HCT116 (cell line): Measurements from ENCODE around the gene ARHGEF3. TPM values are rescaled to one million over a fixed set of nuclear protein-coding genes. Genes with fewer than 3 reads are reported as not detected.

Experiments
- ATAC-seq: fragments of 200-7000 bp; cut with Tn5 transposase; 2 replicates; pipeline ENCODE4 v1.9.1; 2020; ENCODE audit warnings: mild to moderate bottlenecking, moderate library complexity
- BruUV-seq: library from RNA; stranded (reverse); fragments of 400-500 nt; replicated peaks from 2 replicates; lab custom pipeline; 2021; lab: Mats Ljungman, UMichigan
- CTCF ChIA-PET: fragments of 300-600 bp; sonication (Branson Sonifier 250); formaldehyde crosslinking; loops from one replicate; lab custom pipeline; 2021; ENCODE audit warnings: antibody characterized with exemption; lab: Charles Lee
- POLR2A ChIA-PET: fragments of 300-600, 350-600 bp; sonication (Branson Sonifier 250); formaldehyde crosslinking; loops from one replicate; lab custom pipeline; 2021; ENCODE audit warnings: antibody characterized with exemption; lab: Charles Lee
- RAD21 ChIA-PET, 2 experiments: fragments of 300-600 bp; sonication (Branson Sonifier 250); formaldehyde crosslinking; loops; one replicate each; lab custom pipeline; 2023; ENCODE audit warnings: low total read pairs in 2 of 2; ENCODE audit not compliant: uncharacterized antibody in 2 of 2, unreplicated experiment in 2 of 2, low non-redundant PET in 1 of 2; lab: Charles Lee
- DNase-seq: peaks from one replicate; pipeline ENCODE4 v3.0.0-alpha.2; 2010; ENCODE audit warnings: low read depth, low spot score
- H2AFZ ChIP-seq: fragments of 200-600 bp; shearing (Covaris generic), sonication (generic); 2 replicates; pipeline ENCODE4 v1.6.1; 2017; ENCODE audit warnings: low read depth, mixed run types, mixed read lengths, antibody characterized with exemption, low read length; ENCODE audit not compliant: poor library complexity, severe bottlenecking
- H3K27ac ChIP-seq: 2 replicates; pipeline ENCODE4 v1.5.1; 2012; ENCODE audit warnings: low read depth, low read length
- H3K27me3 ChIP-seq: fragments of 200-600 bp; sonication (generic); 2 replicates; pipeline ENCODE4 v1.6.1; 2016; ENCODE audit warnings: mixed run types, low read length, mixed read lengths; ENCODE audit not compliant: insufficient read depth
- H3K36me3 ChIP-seq, 2 experiments: fragments of 200-500 bp in 1 of 2; fragments of 200-600 bp in 1 of 2; sonication (Bioruptor generic) in 1 of 2; sonication (generic) in 1 of 2; 2 replicates each; pipeline versions ENCODE4 v1.5.1 to v1.6.1; 2014 to 2016; ENCODE audit warnings: low read length in 2 of 2, inconsistent platforms in 1 of 2, mixed read lengths in 1 of 2, mixed run types in 1 of 2; ENCODE audit not compliant: insufficient read depth in 2 of 2, control insufficient read depth in 1 of 2
- H3K4me1 ChIP-seq, 2 experiments: fragments of 200-600 bp in 1 of 2; sonication (generic) in 1 of 2; 2 replicates each; pipeline versions ENCODE4 v1.5.1 to v1.6.1; 2012 to 2017; ENCODE audit warnings: low read length in 2 of 2, inconsistent platforms in 1 of 2, mild to moderate bottlenecking in 1 of 2, mixed read lengths in 1 of 2, mixed run types in 1 of 2, moderate library complexity in 1 of 2; ENCODE audit not compliant: insufficient read depth in 2 of 2, control insufficient read depth in 1 of 2
- H3K4me2 ChIP-seq: fragments of 200-600 bp; sonication (generic); 2 replicates; pipeline ENCODE4 v1.6.1; 2017; ENCODE audit warnings: mixed run types, low read length, mixed read lengths
- H3K4me3 ChIP-seq, 2 experiments: fragments of 200-600 bp in 1 of 2; sonication (generic) in 1 of 2; replicated peaks in 1 of 2; 2 replicates each; pipeline ENCODE4 v1.5.1; 2011 to 2016; ENCODE audit warnings: low read length in 2 of 2, control low read depth in 1 of 2, low read depth in 1 of 2, mild to moderate bottlenecking in 1 of 2, mixed read lengths in 1 of 2, mixed run types in 1 of 2
- H3K79me2 ChIP-seq: fragments of 200-600 bp; sonication (generic); 2 replicates; pipeline ENCODE4 v1.6.1; 2017; ENCODE audit warnings: mild to moderate bottlenecking, mixed run types, low read length, moderate library complexity, mixed read lengths; ENCODE audit not compliant: insufficient read depth
- H3K9ac ChIP-seq: fragments of 200-600 bp; sonication (generic); 2 replicates; pipeline ENCODE4 v1.6.1; 2016; ENCODE audit warnings: low read length, mixed read lengths
- H3K9me2 ChIP-seq: fragments of 200-600 bp; sonication (generic), shearing (Covaris generic); 2 replicates; pipeline ENCODE4 v1.6.1; 2017; ENCODE audit warnings: mixed run types, mild to moderate bottlenecking, moderate library complexity; ENCODE audit not compliant: insufficient read depth
- H3K9me3 ChIP-seq, 2 experiments: fragments of 200-500 bp in 1 of 2; fragments of 200-600 bp in 1 of 2; sonication (Bioruptor generic) in 1 of 2; sonication (generic) in 1 of 2; 2 replicates each; pipeline ENCODE4 v1.6.1; 2014 to 2017; ENCODE audit warnings: low read length in 2 of 2, mixed read lengths in 2 of 2, inconsistent platforms in 1 of 2, low read depth in 1 of 2, mild to moderate bottlenecking in 1 of 2, mixed run types in 1 of 2, moderate library complexity in 1 of 2; ENCODE audit not compliant: control insufficient read depth in 1 of 2, insufficient read depth in 1 of 2
- H4K20me1 ChIP-seq: fragments of 200-600 bp; sonication (generic), shearing (Covaris generic); 2 replicates; pipeline ENCODE4 v1.6.1; 2017; ENCODE audit warnings: mixed run types, mild to moderate bottlenecking, moderate library complexity; ENCODE audit not compliant: insufficient read depth
- ATF3 ChIP-seq: IDR thresholded peaks from 2 replicates; pipeline ENCODE4 v1.6.1; 2012
- CBX3 ChIP-seq: IDR thresholded peaks from 2 replicates; pipeline ENCODE4 v1.6.1; 2012; ENCODE audit warnings: low read depth
- CEBPB ChIP-seq: IDR thresholded peaks from 2 replicates; pipeline ENCODE4 v1.6.1; 2012; ENCODE audit warnings: low read depth
- CTCF ChIP-seq, 3 experiments: fragments of 200-600 bp in 1 of 3; sonication (generic) in 1 of 3; IDR thresholded peaks in 2 of 3; conservative IDR thresholded peaks in 1 of 3; 2 replicates each; pipeline ENCODE4 v1.5.1; 2012 to 2017; ENCODE audit warnings: low read depth in 2 of 3, low read length in 2 of 3, antibody characterized with exemption in 1 of 3, borderline replicate concordance in 1 of 3, control low read depth in 1 of 3, mild to moderate bottlenecking in 1 of 3, mixed read lengths in 1 of 3, mixed run types in 1 of 3, moderate library complexity in 1 of 3; ENCODE audit not compliant: insufficient read depth in 1 of 3
- EGR1 ChIP-seq: IDR thresholded peaks from 2 replicates; pipeline ENCODE4 v1.6.1; 2012; ENCODE audit warnings: low read depth
- ELF1 ChIP-seq: IDR thresholded peaks from 2 replicates; pipeline ENCODE4 v1.6.1; 2012; ENCODE audit warnings: low read depth, borderline replicate concordance
- EZH2 ChIP-seq: fragments of 200-600 bp; sonication (generic); IDR thresholded peaks from 2 replicates; pipeline ENCODE4 v1.6.1; 2017; ENCODE audit warnings: antibody characterized with exemption, mixed run types
- EZH2phosphoT487 ChIP-seq: fragments of 200-600 bp; IDR thresholded peaks from 2 replicates; pipeline ENCODE4 v1.6.1; 2018; ENCODE audit warnings: antibody characterized with exemption, borderline replicate concordance
- FOSL1 ChIP-seq: IDR thresholded peaks from 2 replicates; pipeline ENCODE4 v1.6.1; 2012; ENCODE audit warnings: low read depth
- JUND ChIP-seq: IDR thresholded peaks from 2 replicates; pipeline ENCODE4 v1.6.1; 2012
- MAX ChIP-seq: IDR thresholded peaks from 2 replicates; pipeline ENCODE4 v1.6.1; 2012
- POLR2AphosphoS5 ChIP-seq: IDR thresholded peaks from 2 replicates; pipeline ENCODE4 v1.6.1; 2011; ENCODE audit warnings: mild to moderate bottlenecking, low read depth, low read length, moderate library complexity
- RAD21 ChIP-seq: IDR thresholded peaks from 2 replicates; pipeline ENCODE4 v1.6.1; 2012; ENCODE audit warnings: low read depth, mild to moderate bottlenecking
- SP1 ChIP-seq: IDR thresholded peaks from 2 replicates; pipeline ENCODE4 v1.6.1; 2012; ENCODE audit warnings: low read depth
- SRF ChIP-seq: IDR thresholded peaks from 2 replicates; pipeline ENCODE4 v1.6.1; 2012; ENCODE audit warnings: low read depth
- TCF7L2 ChIP-seq: IDR thresholded peaks from 2 replicates; pipeline ENCODE4 v1.7.0; 2011; ENCODE audit warnings: borderline replicate concordance, inconsistent platforms; ENCODE audit not compliant: insufficient read depth, insufficient read length; ENCODE audit errors: extremely low read depth
- YY1 ChIP-seq: IDR thresholded peaks from 2 replicates; pipeline ENCODE4 v1.6.1; 2011; ENCODE audit warnings: low read length, low read depth, moderate library complexity, mild to moderate bottlenecking; ENCODE audit not compliant: insufficient replicate concordance; ENCODE audit errors: extremely low read depth
- ZFX ChIP-seq: fragments of 450-650 bp; IDR thresholded peaks from 2 replicates; pipeline ENCODE4 v1.6.1; 2017
- ZNF274 ChIP-seq: fragments of 200-500 bp; sonication (Bioruptor generic); IDR thresholded peaks from 2 replicates; pipeline ENCODE4 v1.6.1; 2014; ENCODE audit warnings: mild to moderate bottlenecking, low read depth, low read length, inconsistent platforms
- intact Hi-C: fragments of 100-400 bp; cut with micrococcal nuclease; formaldehyde crosslinking; loops from 2 replicates; pipeline ENCODE4 v1.10.0; 2022
- total RNA-seq: library from RNA; stranded (reverse); gene quantifications from one replicate; pipeline ENCODE4 v1.2.1, GENCODE V29; 2021; ENCODE audit not compliant: unreplicated experiment
- TF ChIP-seq, protein P1 (sequence below): IDR thresholded peaks from 2 replicates; pipeline ENCODE4 v1.6.1; 2012; ENCODE audit warnings: low read depth

ARHGEF3 gene
- total RNA-seq, 1 experiment from 2014 or later = 18.1 TPM

DNA sequence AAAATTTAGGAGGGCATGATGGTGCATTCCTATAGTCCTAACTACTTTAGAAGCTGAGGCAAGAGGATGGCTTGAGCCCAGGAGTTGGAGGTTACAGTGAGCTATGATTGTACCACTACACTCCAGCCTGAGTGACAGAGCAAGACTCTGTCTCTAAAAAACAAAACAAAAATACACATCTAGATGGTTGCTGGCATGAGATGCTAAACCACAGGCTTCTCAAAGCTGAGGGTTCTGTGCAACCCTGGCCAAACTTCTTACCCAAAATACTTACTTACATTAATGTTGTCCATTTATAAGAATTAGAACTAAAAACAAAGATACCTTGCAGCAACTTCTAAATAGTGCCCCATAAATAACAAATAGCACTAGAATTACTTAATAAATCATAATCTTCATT, 14.3 kb upstream of the ARHGEF3 start:
- no peaks in the 10 kb centered on the region for H3K27me3 ChIP-seq
- H4K20me1 ChIP-seq = no peaks in the 10 kb centered on the region
- no peaks in the 10 kb centered on the region for H3K9me3 ChIP-seq
- no peak for TF ChIP-seq SRF
- TF ChIP-seq, protein P1, sequence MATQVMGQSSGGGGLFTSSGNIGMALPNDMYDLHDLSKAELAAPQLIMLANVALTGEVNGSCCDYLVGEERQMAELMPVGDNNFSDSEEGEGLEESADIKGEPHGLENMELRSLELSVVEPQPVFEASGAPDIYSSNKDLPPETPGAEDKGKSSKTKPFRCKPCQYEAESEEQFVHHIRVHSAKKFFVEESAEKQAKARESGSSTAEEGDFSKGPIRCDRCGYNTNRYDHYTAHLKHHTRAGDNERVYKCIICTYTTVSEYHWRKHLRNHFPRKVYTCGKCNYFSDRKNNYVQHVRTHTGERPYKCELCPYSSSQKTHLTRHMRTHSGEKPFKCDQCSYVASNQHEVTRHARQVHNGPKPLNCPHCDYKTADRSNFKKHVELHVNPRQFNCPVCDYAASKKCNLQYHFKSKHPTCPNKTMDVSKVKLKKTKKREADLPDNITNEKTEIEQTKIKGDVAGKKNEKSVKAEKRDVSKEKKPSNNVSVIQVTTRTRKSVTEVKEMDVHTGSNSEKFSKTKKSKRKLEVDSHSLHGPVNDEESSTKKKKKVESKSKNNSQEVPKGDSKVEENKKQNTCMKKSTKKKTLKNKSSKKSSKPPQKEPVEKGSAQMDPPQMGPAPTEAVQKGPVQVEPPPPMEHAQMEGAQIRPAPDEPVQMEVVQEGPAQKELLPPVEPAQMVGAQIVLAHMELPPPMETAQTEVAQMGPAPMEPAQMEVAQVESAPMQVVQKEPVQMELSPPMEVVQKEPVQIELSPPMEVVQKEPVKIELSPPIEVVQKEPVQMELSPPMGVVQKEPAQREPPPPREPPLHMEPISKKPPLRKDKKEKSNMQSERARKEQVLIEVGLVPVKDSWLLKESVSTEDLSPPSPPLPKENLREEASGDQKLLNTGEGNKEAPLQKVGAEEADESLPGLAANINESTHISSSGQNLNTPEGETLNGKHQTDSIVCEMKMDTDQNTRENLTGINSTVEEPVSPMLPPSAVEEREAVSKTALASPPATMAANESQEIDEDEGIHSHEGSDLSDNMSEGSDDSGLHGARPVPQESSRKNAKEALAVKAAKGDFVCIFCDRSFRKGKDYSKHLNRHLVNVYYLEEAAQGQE = no peak
- no peak for TF ChIP-seq JUND
- no peak for TF ChIP-seq ATF3
- no peak for TF ChIP-seq ELF1
- no peak for TF ChIP-seq CBX3
- TF ChIP-seq CTCF (IDR thresholded peaks at IDR 0.05 in 2 of 3, conservative IDR thresholded peaks at IDR 0.05 in 1 of 3; ENCODE audit: borderline replicate concordance in 1 of 3, insufficient read depth in 1 of 3, low read depth in 2 of 3, low read length in 2 of 3) = no peak
- TF ChIP-seq EZH2phosphoT487 = no peak
- no peak for TF ChIP-seq EGR1
- no peak for TF ChIP-seq ZNF274
- no peak for TF ChIP-seq YY1
- TF ChIP-seq MAX = no peak
- TF ChIP-seq EZH2 = no peak
- no peak for TF ChIP-seq FOSL1
- no peak for TF ChIP-seq TCF7L2
- TF ChIP-seq RAD21 = no peak
- no peak for TF ChIP-seq CEBPB
- no peak for TF ChIP-seq SP1
- no peak for TF ChIP-seq ZFX
- TF ChIP-seq POLR2AphosphoS5 = no peak
- no peak overlapping the region for H2AFZ ChIP-seq
- no peaks in the 10 kb centered on the region for H3K36me3 ChIP-seq
- H3K9ac ChIP-seq = no peak overlapping the region
- DNase-seq (no peak), ATAC-seq (no peak)
- H3K79me2 ChIP-seq = no peaks in the 10 kb centered on the region
- no TSS peak for BruUV-seq
- POLR2A ChIA-PET = no interaction called here
- H3K4me2 ChIP-seq = no peak overlapping the region
- RAD21 ChIA-PET = no interaction called here
- intact Hi-C loops = no loop called here
- no peaks in the 10 kb centered on the region for H3K9me2 ChIP-seq
- peaks cover 27 to 47% of the 10 kb centered on the region in 2 experiments for H3K4me1 ChIP-seq
- H3K27ac ChIP-seq = no peak overlapping the region
- H3K4me3 ChIP-seq = no peak overlapping the region
- CTCF ChIA-PET = interaction anchor here (1.5 kb wide), 1 partner anchor 14 kb away, joined by 6 read pairs; the partner anchor contains the start of gene ARHGEF3
